Endothelial cell of umbilical vein (primary cell): ENCODE measurements around the gene NCOA7. TPM values are rescaled to one million over a fixed set of nuclear protein-coding genes. Genes with fewer than 3 reads are reported as not detected.

ENCODE experiments used
- BruUV-seq: library from RNA; stranded (reverse); fragments of 400-500 nt; replicated peaks from 2 replicates; lab custom pipeline; 2021; lab: Mats Ljungman, UMichigan
- CTCF ChIA-PET: fragments of 300-600, 350-600 bp; sonication (Branson Sonifier 250); formaldehyde crosslinking; loops from one replicate; lab custom pipeline; 2021; ENCODE audit warnings: antibody characterized with exemption, inconsistent platforms; lab: Charles Lee
- POLR2A ChIA-PET: fragments of 300-600, 350-600 bp; sonication (Branson Sonifier 250); formaldehyde crosslinking; loops from one replicate; lab custom pipeline; 2021; ENCODE audit warnings: antibody characterized with exemption, inconsistent platforms; lab: Charles Lee
- DNase-seq: peaks from one replicate; pipeline ENCODE4 v3.0.0-alpha.2; 2011; ENCODE audit warnings: low read depth, low spot score
- FAIRE-seq: peaks from 2 replicates; lab custom pipeline; 2011; peaks lifted over from hg19 to GRCh38; lab: Jason Lieb, UNC
- H2AFZ ChIP-seq: 2 replicates; pipeline ENCODE4 v1.6.0; 2012; ENCODE audit warnings: low read depth, low read length, control low read depth, inconsistent platforms
- H3K27ac ChIP-seq: 2 replicates; pipeline ENCODE4 v1.5.1; 2011; ENCODE audit warnings: low read depth, mild to moderate bottlenecking, control low read depth, low read length, moderate library complexity; ENCODE audit not compliant: insufficient read depth
- H3K27me3 ChIP-seq, 2 experiments: 2 replicates each; pipeline versions ENCODE4 v1.6.0 to v1.6.1; 2011; ENCODE audit warnings: low read length in 2 of 2, mixed read lengths in 1 of 2; ENCODE audit not compliant: control insufficient read depth in 2 of 2, insufficient read depth in 2 of 2
- H3K36me3 ChIP-seq, 2 experiments: 2 replicates in 1 of 2; 3 replicates in 1 of 2; pipeline ENCODE4 v1.5.1; 2011; ENCODE audit warnings: low read length in 2 of 2, mild to moderate bottlenecking in 1 of 2, moderate library complexity in 1 of 2; ENCODE audit not compliant: control insufficient read depth in 2 of 2, insufficient read depth in 2 of 2; ENCODE audit errors: extremely low read depth in 1 of 2
- H3K4me1 ChIP-seq: 3 replicates; pipeline ENCODE4 v1.5.1; 2011; ENCODE audit warnings: mild to moderate bottlenecking, low read length; ENCODE audit not compliant: control insufficient read depth, insufficient read depth; ENCODE audit errors: extremely low read depth
- H3K4me2 ChIP-seq: 2 replicates; pipeline ENCODE4 v1.6.1; 2011; ENCODE audit warnings: low read length, control low read depth, mixed read lengths; ENCODE audit not compliant: insufficient read depth
- H3K4me3 ChIP-seq, 3 experiments: fragments of 200-600 bp in 1 of 3; sonication (generic), shearing (Covaris generic) in 1 of 3; replicated peaks in 1 of 3; 2 replicates each; pipeline ENCODE4 v1.5.1; 2011 to 2016; ENCODE audit warnings: control low read depth in 3 of 3, low read length in 3 of 3, mild to moderate bottlenecking in 2 of 3, inconsistent platforms in 1 of 3, low read depth in 1 of 3, moderate library complexity in 1 of 3; ENCODE audit not compliant: insufficient read depth in 1 of 3
- H3K79me2 ChIP-seq: 2 replicates; pipeline ENCODE4 v1.6.0; 2012; ENCODE audit warnings: low read length, inconsistent platforms; ENCODE audit not compliant: control insufficient read depth, insufficient read depth
- H3K9ac ChIP-seq: replicated peaks from 2 replicates; pipeline ENCODE3; 2011; ENCODE audit warnings: low read length, control low read depth; ENCODE audit not compliant: insufficient read depth; ENCODE audit errors: extremely low read depth
- H3K9me1 ChIP-seq: replicated peaks from 3 replicates; pipeline ENCODE4 v1.6.0; 2011; ENCODE audit warnings: mild to moderate bottlenecking, low read length; ENCODE audit not compliant: control insufficient read depth, insufficient read depth; ENCODE audit errors: extremely low read depth
- H3K9me3 ChIP-seq: replicated peaks from 2 replicates; pipeline ENCODE4 v1.5.1; 2012; ENCODE audit warnings: low read length, inconsistent platforms; ENCODE audit not compliant: control insufficient read depth, insufficient read depth
- H4K20me1 ChIP-seq: replicated peaks from 2 replicates; pipeline ENCODE3; 2011; ENCODE audit warnings: mild to moderate bottlenecking, low read length; ENCODE audit not compliant: control insufficient read depth, insufficient read depth; ENCODE audit errors: extremely low read depth
- CTCF ChIP-seq, 2 donors: IDR thresholded peaks; 1 replicate in 1 of 2; 2 replicates in 1 of 2; pipeline ENCODE4 v1.5.1; 2011; ENCODE audit warnings: low read length in 2 of 2, mild to moderate bottlenecking in 2 of 2, moderate library complexity in 2 of 2, control low read depth in 1 of 2, inconsistent platforms in 1 of 2, low read depth in 1 of 2; ENCODE audit not compliant: insufficient read depth in 1 of 2; ENCODE audit errors: extremely low read depth in 1 of 2
- EZH2 ChIP-seq: IDR thresholded peaks from 2 replicates; pipeline ENCODE4 v1.6.1; 2012; ENCODE audit warnings: borderline replicate concordance, low read depth, mild to moderate bottlenecking, moderate library complexity, low read length, inconsistent platforms; ENCODE audit not compliant: severe bottlenecking
- FOS ChIP-seq: IDR thresholded peaks from 2 replicates; pipeline ENCODE4 v1.6.1; 2011; ENCODE audit warnings: mild to moderate bottlenecking, low read length, moderate library complexity, borderline replicate concordance; ENCODE audit not compliant: insufficient read depth
- GATA2 ChIP-seq: IDR thresholded peaks from 2 replicates; pipeline ENCODE4 v1.7.0; 2011; ENCODE audit warnings: low read depth, mild to moderate bottlenecking, moderate library complexity, mixed read lengths, low read length; ENCODE audit not compliant: insufficient read length, insufficient read depth
- JUN ChIP-seq: IDR thresholded peaks from 2 replicates; pipeline ENCODE4 v1.6.1; 2011; ENCODE audit warnings: borderline replicate concordance, low read depth; ENCODE audit not compliant: insufficient read length, insufficient read depth
- MAX ChIP-seq: IDR thresholded peaks from 2 replicates; pipeline ENCODE4 v1.6.1; 2011; ENCODE audit not compliant: insufficient read depth, insufficient read length
- MYC ChIP-seq: IDR thresholded peaks from one replicate; pipeline ENCODE4 v1.6.1; 2011; ENCODE audit warnings: mild to moderate bottlenecking, low read depth, low read length
- POLR2A ChIP-seq: IDR thresholded peaks from 2 replicates; pipeline ENCODE4 v1.6.1; 2012; ENCODE audit warnings: low read depth, mild to moderate bottlenecking, control low read depth, low read length
- POLR2AphosphoS5 ChIP-seq: IDR thresholded peaks from 2 replicates; pipeline ENCODE4 v1.6.1; 2012; ENCODE audit warnings: low read depth, mild to moderate bottlenecking, control low read depth, low read length, moderate library complexity; ENCODE audit not compliant: insufficient read depth
- dilution Hi-C: fragments of 300-500 bp; cut with MboI; formaldehyde crosslinking; loops from one replicate; pipeline ENCODE4 v1.15.0; 2019; ENCODE audit warnings: low sequenced_read_pairs; ENCODE audit not compliant: extremely low pct_ligation_motif_present
- intact Hi-C: fragments of 100-400 bp; cut with micrococcal nuclease; formaldehyde crosslinking; loops from one replicate; pipeline ENCODE4 v1.10.0; 2022
- polyA plus RNA-seq, 4 experiments: library from polyadenylated mRNA; depleted of rRNA in 3 of 4; stranded (reverse) in 3 of 4; unstranded in 1 of 4; fragments of >200 nt; gene quantifications; 2 replicates each; pipeline versions ENCODE4 v1.2.1 to v1.2.3, GENCODE V29; 2011 to 2012; ENCODE audit warnings: missing spikeins in 1 of 4
- total RNA-seq: library from RNA; stranded (reverse); gene quantifications from 2 replicates; pipeline ENCODE4 v1.2.3, GENCODE V29; 2021

Gene NCOA7
- total and polyA plus RNA-seq, 2 donors (not counting 3 experiments of a cell fraction or from before 2014, with no cell fraction given), result 27.7 to 71.2 TPM

DNA sequence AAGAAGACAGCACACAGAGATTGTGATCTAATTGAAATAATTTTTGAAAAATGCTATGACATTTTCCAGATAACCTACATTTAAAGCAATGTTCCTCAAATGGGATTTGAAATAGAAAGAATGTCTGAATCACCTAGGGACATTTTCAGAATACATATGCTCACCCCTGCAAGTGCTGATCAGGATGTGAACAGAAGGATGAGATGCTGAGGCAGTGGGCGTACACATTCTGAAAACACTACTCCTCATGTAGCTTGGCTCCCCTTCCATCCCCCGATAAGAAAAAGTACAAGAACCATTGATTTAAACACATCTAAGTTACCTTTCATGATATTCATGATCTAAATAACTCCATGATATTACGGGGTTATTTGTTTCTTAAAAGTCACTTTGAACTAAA, 136.0 kb downstream of the NCOA7 start:
- no peak overlapping the region for H3K9ac ChIP-seq
- FAIRE-seq (no peak), DNase-seq (no peak)
- H4K20me1 ChIP-seq, result no peaks in the 10 kb centered on the region
- ChIA-PET CTCF (interaction anchor here (1.1 kb wide), 2 partner anchors 13 to 136 kb away, joined by 3 to 4 read pairs; partner anchors contain the start of gene NCOA7), POLR2A (no interaction called here)
- intact Hi-C loops, result no loop called here
- dilution Hi-C loops, result no loop called here
- no TSS peak for BruUV-seq
- no peaks in the 10 kb centered on the region for H3K79me2 ChIP-seq
- H3K27me3 ChIP-seq, result no peaks in the 10 kb centered on the region
- no peak overlapping the region for H2AFZ ChIP-seq
- no peak overlapping the region for H3K4me3 ChIP-seq
- TF ChIP-seq FOS, result no peak
- TF ChIP-seq MAX, result no peak
- TF ChIP-seq CTCF (IDR thresholded peaks at IDR 0.05; ENCODE audit: extremely low read depth in 1 of 2, insufficient read depth in 1 of 2, low read depth in 1 of 2, low read length in 2 of 2), result no peak
- no peak for TF ChIP-seq POLR2AphosphoS5
- TF ChIP-seq GATA2, result no peak
- TF ChIP-seq POLR2A, result no peak
- TF ChIP-seq JUN, result no peak
- TF ChIP-seq MYC, result no peak
- no peak for TF ChIP-seq EZH2
- no peaks in the 10 kb centered on the region for H3K9me3 ChIP-seq
- peaks cover 24 to 25% of the 10 kb centered on the region in 2 experiments for H3K36me3 ChIP-seq
- no peak overlapping the region for H3K27ac ChIP-seq
- no peaks in the 10 kb centered on the region for H3K4me1 ChIP-seq
- no peaks in the 10 kb centered on the region for H3K9me1 ChIP-seq
- no peak overlapping the region for H3K4me2 ChIP-seq
